Activated B cell treated with CpG ODN at 0.5 μM for 24 hours (primary cell): Measurements from ENCODE around the gene RXFP4. TPM values are rescaled to one million over a fixed set of nuclear protein-coding genes. Genes with fewer than 3 reads are reported as not detected.

ENCODE experiments used
- ATAC-seq: fragments of 200-7000 bp; cut with Tn5 transposase; one replicate; pipeline ENCODE4 v1.10.0; 2021; ENCODE audit warnings: low read depth, mild to moderate bottlenecking, moderate library complexity
- CTCF ChIA-PET: fragments of 350-600 bp; sonication (Branson Sonifier 250); formaldehyde crosslinking; loops from one replicate; lab custom pipeline; 2021; ENCODE audit warnings: antibody characterized with exemption; lab: Charles Lee
- POLR2A ChIA-PET: fragments of 350-600 bp; sonication (Branson Sonifier 250); formaldehyde crosslinking; loops from one replicate; lab custom pipeline; 2021; ENCODE audit warnings: antibody characterized with exemption; lab: Charles Lee
- DNase-seq: peaks from one replicate; pipeline ENCODE4 v3.0.0; 2022
- H3K27ac Mint-ChIP-seq: one replicate; pipeline ENCODE4 v1.8.0; 2020; ENCODE audit warnings: mixed read lengths
- H3K27me3 Mint-ChIP-seq: one replicate; pipeline ENCODE4 v1.8.0; 2021; ENCODE audit warnings: mixed read lengths
- H3K36me3 Mint-ChIP-seq: one replicate; pipeline ENCODE4 v1.8.0; 2021; ENCODE audit warnings: low read depth, mixed read lengths
- H3K4me1 Mint-ChIP-seq: one replicate; pipeline ENCODE4 v1.8.0; 2021; ENCODE audit warnings: mixed read lengths
- H3K4me3 Mint-ChIP-seq: one replicate; pipeline ENCODE4 v1.8.0; 2020; ENCODE audit warnings: mild to moderate bottlenecking, mixed read lengths
- H3K9me3 Mint-ChIP-seq: one replicate; pipeline ENCODE4 v1.8.0; 2020; ENCODE audit warnings: mixed read lengths
- CTCF ChIP-seq: fragments of 200-600 bp; IDR thresholded peaks from one replicate; pipeline ENCODE4 v1.8.0; 2022; ENCODE audit warnings: antibody characterized with exemption, mild to moderate bottlenecking
- intact Hi-C: fragments of 100-400 bp; cut with micrococcal nuclease; formaldehyde crosslinking; loops from one replicate; pipeline ENCODE4 v1.15.1; 2024
- total RNA-seq: library from RNA; stranded (reverse); gene quantifications from 2 replicates; pipeline ENCODE4 v1.2.3, GENCODE V29; 2022

RXFP4 gene
- total RNA-seq, 1 donor from 2014 or later = not detected

- Mint-ChIP-seq H3K27ac (no peak overlapping the region), H3K9me3 (no peaks in the 10 kb centered on the region), H3K27me3 (no peaks in the 10 kb centered on the region), H3K4me1 (no peaks in the 10 kb centered on the region), H3K4me3 (no peak overlapping the region), H3K36me3 (peaks cover 45% of the 10 kb centered on the region)
- DNase-seq = no peak
- ATAC-seq = no peak
- CTCF ChIA-PET = no interaction called here
- POLR2A ChIA-PET = interaction anchor here (0.6 kb wide), 1 partner anchor 812 kb away, joined by 3 read pairs; no protein-coding TSS in a partner anchor
- intact Hi-C loops = no loop called here
- no peak for TF ChIP-seq CTCF
Measured at GRCh38 chr1:155897746-155898145, 43.7 kb upstream of the RXFP4 start.

- intact Hi-C loops = no loop called here
- H3K27ac Mint-ChIP-seq = no peak overlapping the region
- H3K36me3 Mint-ChIP-seq = peaks cover 50% of the 10 kb centered on the region
- POLR2A ChIA-PET = no interaction called here
- TF ChIP-seq CTCF = no peak
- CTCF ChIA-PET = interaction anchor here (0.6 kb wide), 1 partner anchor 359 kb away, joined by 3 read pairs; no protein-coding TSS in a partner anchor
- ATAC-seq (no peak), DNase-seq (no peak)
- H3K4me3 Mint-ChIP-seq = no peak overlapping the region
- H3K4me1 Mint-ChIP-seq = no peaks in the 10 kb centered on the region
- H3K9me3 Mint-ChIP-seq = no peaks in the 10 kb centered on the region
- no peaks in the 10 kb centered on the region for H3K27me3 Mint-ChIP-seq
Measured at GRCh38 chr1:155898888-155899287, 42.5 kb upstream of the RXFP4 start.

GRCh38 chr1:155899683-155900082 lies 41.8 kb upstream of the RXFP4 start:
- Mint-ChIP-seq H3K9me3 (no peaks in the 10 kb centered on the region), H3K36me3 (peaks cover 58% of the 10 kb centered on the region), H3K4me3 (no peak overlapping the region), H3K27me3 (no peaks in the 10 kb centered on the region), H3K27ac (no peak overlapping the region), H3K4me1 (no peaks in the 10 kb centered on the region)
- ChIA-PET POLR2A (no interaction called here), CTCF (interaction anchor here (0.6 kb wide), 1 partner anchor 360 kb away, joined by 3 read pairs; no protein-coding TSS in a partner anchor)
- no peak for TF ChIP-seq CTCF
- ATAC-seq (no peak), DNase-seq (no peak)
- intact Hi-C loops = no loop called here

- Mint-ChIP-seq H3K4me3 (no peak overlapping the region), H3K27ac (no peak overlapping the region), H3K9me3 (no peaks in the 10 kb centered on the region), H3K36me3 (peaks cover 63% of the 10 kb centered on the region), H3K27me3 (no peaks in the 10 kb centered on the region), H3K4me1 (no peaks in the 10 kb centered on the region)
- ChIA-PET CTCF (no interaction called here), POLR2A (no interaction called here)
- no peak for TF ChIP-seq CTCF
- no peak for DNase-seq
- ATAC-seq = no peak
- intact Hi-C loops = no loop called here
Measured at GRCh38 chr1:155900161-155900560, 41.3 kb upstream of the RXFP4 start.

- ChIA-PET CTCF (interaction anchor here (0.9 to 1.1 kb wide), 2 partner anchors 12 to 86 kb away, joined by 3 read pairs; no protein-coding TSS in a partner anchor), POLR2A (interaction anchor here (0.7 kb wide), 1 partner anchor 49 kb away, joined by 4 read pairs; no protein-coding TSS in a partner anchor)
- H3K27me3 Mint-ChIP-seq = no peaks in the 10 kb centered on the region
- H3K9me3 Mint-ChIP-seq = no peaks in the 10 kb centered on the region
- DNase-seq (no peak), ATAC-seq (no peak)
- peaks cover 75% of the 10 kb centered on the region for H3K36me3 Mint-ChIP-seq
- TF ChIP-seq CTCF = no peak
- intact Hi-C loops = no loop called here
- H3K27ac Mint-ChIP-seq = no peak overlapping the region
- no peak overlapping the region for H3K4me3 Mint-ChIP-seq
- H3K4me1 Mint-ChIP-seq = no peaks in the 10 kb centered on the region
Measured at GRCh38 chr1:155904261-155904660, 37.2 kb upstream of the RXFP4 start.
